AG04449 (cell line): Measurements from ENCODE around the gene IGFBPL1.

Experiments
- CTCF ChIA-PET: fragments of 350-600 bp; formaldehyde crosslinking; extraction: SDS; loops from one replicate; lab custom pipeline; 2021; ENCODE audit warnings: antibody characterized with exemption; lab: Yijun Ruan, JAX
- POLR2A ChIA-PET: fragments of 400-600, 350-600 bp; formaldehyde crosslinking; extraction: SDS; loops from one replicate; lab custom pipeline; 2020; ENCODE audit warnings: antibody characterized with exemption, inconsistent platforms; lab: Yijun Ruan, JAX
- DNase-seq: peaks from one replicate; pipeline ENCODE4 v3.0.0-alpha.2; 2010; ENCODE audit warnings: low read depth, low spot score
- H3K4me3 ChIP-seq: 2 replicates; pipeline ENCODE4 v1.5.1; 2011; ENCODE audit warnings: low read depth, mild to moderate bottlenecking, control low read depth, low read length
- TF ChIP-seq, protein P1 (sequence below): IDR thresholded peaks from one replicate; pipeline ENCODE4 v1.5.1; 2011; ENCODE audit warnings: mild to moderate bottlenecking, moderate library complexity, low read length, control low read depth, inconsistent platforms; ENCODE audit not compliant: insufficient read depth; ENCODE audit errors: missing control alignments

The IGFBPL1 gene

DNA sequence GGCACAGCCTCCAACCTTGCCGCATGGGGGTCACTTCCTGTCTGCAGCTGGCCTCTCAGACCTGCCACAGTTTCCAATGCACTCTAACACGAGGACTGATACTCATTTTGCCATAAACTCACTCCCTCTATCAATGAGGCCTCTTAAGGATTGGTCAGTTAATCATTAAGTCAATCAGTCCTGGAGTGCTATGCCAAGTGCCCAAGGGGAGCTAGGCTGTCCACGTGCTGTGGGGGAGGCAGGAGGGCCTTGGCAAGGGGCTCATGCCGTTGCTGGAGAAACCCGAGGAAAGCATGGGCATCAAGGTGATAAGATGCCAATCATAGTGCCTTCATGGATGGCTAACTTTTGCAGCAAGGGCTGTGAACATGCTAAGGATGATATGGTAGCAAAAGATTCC, 33.4 kb downstream of the IGFBPL1 start:
- TF ChIP-seq, protein P1, sequence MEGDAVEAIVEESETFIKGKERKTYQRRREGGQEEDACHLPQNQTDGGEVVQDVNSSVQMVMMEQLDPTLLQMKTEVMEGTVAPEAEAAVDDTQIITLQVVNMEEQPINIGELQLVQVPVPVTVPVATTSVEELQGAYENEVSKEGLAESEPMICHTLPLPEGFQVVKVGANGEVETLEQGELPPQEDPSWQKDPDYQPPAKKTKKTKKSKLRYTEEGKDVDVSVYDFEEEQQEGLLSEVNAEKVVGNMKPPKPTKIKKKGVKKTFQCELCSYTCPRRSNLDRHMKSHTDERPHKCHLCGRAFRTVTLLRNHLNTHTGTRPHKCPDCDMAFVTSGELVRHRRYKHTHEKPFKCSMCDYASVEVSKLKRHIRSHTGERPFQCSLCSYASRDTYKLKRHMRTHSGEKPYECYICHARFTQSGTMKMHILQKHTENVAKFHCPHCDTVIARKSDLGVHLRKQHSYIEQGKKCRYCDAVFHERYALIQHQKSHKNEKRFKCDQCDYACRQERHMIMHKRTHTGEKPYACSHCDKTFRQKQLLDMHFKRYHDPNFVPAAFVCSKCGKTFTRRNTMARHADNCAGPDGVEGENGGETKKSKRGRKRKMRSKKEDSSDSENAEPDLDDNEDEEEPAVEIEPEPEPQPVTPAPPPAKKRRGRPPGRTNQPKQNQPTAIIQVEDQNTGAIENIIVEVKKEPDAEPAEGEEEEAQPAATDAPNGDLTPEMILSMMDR = no peak
- ChIA-PET POLR2A (no interaction called here), CTCF (interaction anchor here (1.5 kb wide), 1 partner anchor 10 kb away, joined by 8 read pairs; no protein-coding TSS in a partner anchor)
- H3K4me3 ChIP-seq = no peak overlapping the region
- DNase-seq = no peak

DNA sequence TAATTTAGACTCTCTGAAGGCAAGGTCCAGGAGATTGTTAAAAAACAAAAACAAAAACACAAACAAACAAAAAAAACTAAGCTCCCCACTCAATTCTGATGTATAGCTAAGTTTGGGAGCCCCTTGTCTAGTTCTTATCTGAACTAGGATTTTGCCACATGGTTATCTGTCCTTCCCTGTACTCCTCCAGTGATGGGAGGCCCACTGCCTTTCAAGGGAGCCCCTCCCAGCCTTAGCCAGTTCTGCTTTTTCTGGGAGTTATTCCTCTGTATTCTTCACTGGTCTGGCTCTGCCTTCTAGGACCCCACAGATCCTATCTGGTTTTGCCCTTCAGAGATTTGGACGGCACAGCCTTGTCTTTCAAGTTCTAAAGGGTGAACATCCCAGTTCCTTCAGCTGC, 33.8 kb downstream of the IGFBPL1 start:
- H3K4me3 ChIP-seq = no peak overlapping the region
- TF ChIP-seq, protein P1 = no peak
- DNase-seq = no peak
- ChIA-PET POLR2A (no interaction called here), CTCF (interaction anchor here (1.5 kb wide), 1 partner anchor 10 kb away, joined by 8 read pairs; no protein-coding TSS in a partner anchor)

DNA sequence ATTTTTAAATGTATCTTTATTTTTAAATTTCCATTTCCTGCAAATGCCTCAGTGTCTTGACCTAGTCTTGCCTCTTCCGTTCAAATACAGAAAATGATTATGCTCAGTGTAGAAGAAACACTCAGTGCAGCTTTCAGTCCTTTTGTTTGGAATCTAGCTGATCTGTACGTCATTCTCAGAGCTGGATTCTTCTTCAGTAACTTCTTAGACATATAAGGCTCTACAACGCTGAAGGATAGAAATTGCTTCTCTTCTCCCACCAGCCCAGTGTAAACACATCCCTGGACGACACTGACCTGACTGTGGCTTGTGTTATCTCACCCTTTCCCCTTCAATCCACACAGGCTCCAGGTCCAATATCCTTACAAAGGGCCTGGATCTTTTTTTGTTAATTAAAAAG, 34.9 kb downstream of the IGFBPL1 start:
- ChIA-PET POLR2A (no interaction called here), CTCF (interaction anchor here (1.4 to 2.2 kb wide), 5 partner anchors 10 to 808 kb away, joined by 3 to 7 read pairs (median 4); no protein-coding TSS in a partner anchor)
- H3K4me3 ChIP-seq = no peak overlapping the region
- TF ChIP-seq, protein P1 = no peak
- no peak for DNase-seq

DNA sequence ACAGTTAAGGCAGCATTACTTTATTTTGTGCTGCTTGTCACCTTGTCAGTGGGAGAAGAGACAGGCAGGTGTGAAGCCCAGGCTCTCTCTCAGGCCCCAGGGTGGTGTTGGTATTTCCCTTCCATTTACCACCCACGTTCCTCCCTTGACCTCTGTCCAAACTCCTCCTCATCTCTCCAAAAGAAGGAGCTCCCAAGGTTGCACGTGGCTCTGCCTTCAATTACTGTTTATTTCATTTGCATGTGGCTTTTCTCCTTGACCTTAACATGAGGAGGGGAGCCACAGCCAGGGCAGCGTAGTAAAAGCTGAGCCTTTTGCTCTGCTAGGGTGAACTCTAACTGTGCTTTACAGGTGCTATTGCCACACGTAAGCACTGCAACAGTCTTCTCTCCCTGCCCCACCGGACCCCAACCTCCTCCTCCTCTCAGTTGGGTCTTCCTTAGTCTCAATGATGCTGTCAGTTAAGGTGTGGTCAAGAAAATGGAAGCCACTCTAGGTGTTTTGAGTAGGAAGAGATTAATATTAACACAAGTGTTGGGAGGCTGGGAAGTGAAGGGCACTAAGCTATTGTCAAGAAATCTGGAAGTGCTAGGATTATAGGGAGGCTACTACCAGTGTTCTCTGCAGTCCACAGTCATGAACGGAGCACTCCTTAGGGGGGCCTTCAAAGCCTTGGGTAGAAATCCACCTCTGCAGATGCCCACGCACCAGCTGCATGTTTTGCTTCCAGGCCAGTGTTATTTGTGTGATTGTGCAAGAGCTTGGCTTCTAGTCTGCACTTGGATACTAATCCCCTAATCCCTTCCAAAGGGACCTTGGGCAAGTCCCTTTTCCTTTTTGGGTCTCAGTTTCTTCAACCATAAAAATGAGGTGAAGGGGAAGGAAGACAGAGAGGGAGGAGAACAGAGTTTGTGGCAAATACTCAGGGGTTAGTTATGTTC, 35.7 kb downstream of the IGFBPL1 start:
- POLR2A ChIA-PET = no interaction called here
- no peak overlapping the region for H3K4me3 ChIP-seq
- DNase-seq = no peak
- CTCF ChIA-PET = interaction anchor here (1.0 to 2.2 kb wide), 6 partner anchors 11 to 807 kb away, joined by 3 to 7 read pairs (median 4); no protein-coding TSS in a partner anchor
- TF ChIP-seq, protein P1 = no peak

DNA sequence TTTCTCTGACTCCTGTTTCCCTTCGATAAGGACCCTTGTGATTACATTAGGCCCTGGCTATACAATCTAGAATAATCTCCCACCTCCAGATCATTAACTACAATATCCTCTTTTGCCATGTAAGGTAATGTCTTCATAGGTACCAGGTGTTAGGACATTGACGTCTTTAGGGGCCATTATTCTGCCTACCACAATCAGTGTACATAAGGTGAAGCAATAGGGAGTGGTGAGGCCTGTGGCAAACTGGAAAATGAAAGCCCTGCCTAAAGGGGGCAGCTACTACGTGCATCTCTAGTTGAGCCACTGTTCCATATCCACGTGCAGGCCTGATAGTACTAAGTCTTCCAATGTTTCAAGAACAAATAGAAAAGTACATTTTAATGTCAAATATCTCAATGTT, 36.5 kb downstream of the IGFBPL1 start:
- H3K4me3 ChIP-seq = no peak overlapping the region
- ChIA-PET CTCF (interaction anchor here (2.2 kb wide), 1 partner anchor 24 kb away, joined by 7 read pairs; no protein-coding TSS in a partner anchor), POLR2A (no interaction called here)
- DNase-seq = no peak
- TF ChIP-seq, protein P1 = no peak

DNA sequence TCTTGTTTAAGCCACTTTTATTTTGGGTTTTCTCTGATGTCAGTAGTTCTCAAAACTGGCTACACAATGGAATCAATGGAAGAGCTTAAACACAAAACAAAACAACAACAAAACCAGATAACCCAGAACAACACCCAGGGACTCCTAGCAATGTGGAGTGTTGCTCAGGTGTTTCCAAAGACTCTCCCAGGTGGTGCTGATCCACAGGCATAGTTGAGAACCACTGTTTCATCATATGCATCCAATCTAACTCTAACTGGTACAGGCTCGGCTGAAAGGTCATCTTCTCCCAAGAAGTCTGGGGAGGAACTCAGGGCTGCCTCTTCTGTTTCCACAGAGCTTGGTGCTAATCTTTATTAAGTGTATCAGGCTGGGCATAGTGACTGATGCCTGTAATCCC, 37.2 kb downstream of the IGFBPL1 start:
- CTCF ChIA-PET = interaction anchor here (1.0 kb wide), 1 partner anchor 14 kb away, joined by 3 read pairs; no protein-coding TSS in a partner anchor
- H3K4me3 ChIP-seq = no peak overlapping the region
- POLR2A ChIA-PET = no interaction called here
- DNase-seq = no peak
- TF ChIP-seq, protein P1 = no peak
